Heart left ventricle (tissue), 13 donors: ENCODE results near the gene PROKR2.

ENCODE experiments used
- CTCF ChIP-seq, 12 donors: fragments of 200-600 bp; sonication (generic) in 4 of 12; IDR thresholded peaks; one replicate each; pipeline versions ENCODE4 v1.5.0 to v1.8.0; 2018 to 2022; ENCODE audit warnings: antibody characterized with exemption in 12 of 12, mild to moderate bottlenecking in 5 of 12
- POLR2A ChIP-seq, 2 donors: fragments of 450-650 bp; IDR thresholded peaks; one replicate each; pipeline ENCODE4 v1.6.1; 2017; ENCODE audit warnings: antibody characterized with exemption in 2 of 2, mild to moderate bottlenecking in 2 of 2, moderate library complexity in 2 of 2
- donor health status: ischemic (EF 13 %, LVEDD 7.1; RV severe dilation, severe dysfunction).
- donor health status: DM: no; HTN: yes; CAD: no.
- donor health status: DM: no; HTN: no; CAD: no.
- donor health status: ischemic (EF 25% LVEDD 6.9; RV normal size, moderate dysfunction).
- donor health status: ischemic (EF 25% LVEDD 5.7; RV mildly dilated, moderate dysfunction).
- donor health status: ischemic (EF 35%, LVEDD 5.7; RV mildly dilated, moderate dysfunction).
- donor health status: nonischemic (EF 11% LVEDD 7.7; RV severe dilation, severe dysfunction).
- donor health status: DM: yes; HTN: yes; CAD: no.
- donor health status: PGD.
- donor health status: ischemic (EF 29% LVEDD 5.4; RV normal size, mild dysfunction).
- donor health status: nonischemic (EF 23%, LVEDD 6.1; RV moderate dilation, normal function).

- TF ChIP-seq CTCF (IDR thresholded peaks at IDR 0.05), result no peak
- no peak for TF ChIP-seq POLR2A (IDR thresholded peaks at IDR 0.05)
These were observed 26.2 kb downstream of the PROKR2 start for GRCh38 chr20:5290596-5290995.
